HG03108 (cell line): ENCODE measurements around the gene PACRG.

Experiments used
- ATAC-seq: cut with Tn5 transposase; IDR thresholded peaks from one replicate; pipeline ENCODE4 v1.9.1; 2021; ENCODE audit warnings: moderate library complexity; ENCODE audit not compliant: unreplicated experiment

PACRG gene

DNA sequence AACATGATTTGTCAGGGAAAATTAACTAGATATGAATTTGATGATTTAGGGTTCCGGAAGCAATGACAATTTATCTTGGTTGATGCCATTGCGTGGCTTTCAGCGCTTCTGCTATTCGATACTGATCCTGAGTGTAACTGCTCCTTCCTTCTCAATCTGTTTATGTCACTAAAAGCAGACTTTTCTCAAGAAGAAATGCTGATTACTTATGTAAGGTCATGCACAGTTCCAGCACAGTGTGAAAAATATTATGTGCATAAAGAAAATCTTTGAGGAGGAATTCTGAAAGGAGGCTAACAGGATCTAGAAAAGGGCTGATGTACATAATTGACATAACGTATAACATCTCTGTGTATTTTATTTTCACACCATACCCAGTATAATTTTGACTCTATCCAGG, 336.6 kb downstream of the PACRG start:
- ATAC-seq = no peak

- no peak for ATAC-seq
Measured at GRCh38 chr6:163066200-163066599, 338.4 kb downstream of the PACRG start.

DNA sequence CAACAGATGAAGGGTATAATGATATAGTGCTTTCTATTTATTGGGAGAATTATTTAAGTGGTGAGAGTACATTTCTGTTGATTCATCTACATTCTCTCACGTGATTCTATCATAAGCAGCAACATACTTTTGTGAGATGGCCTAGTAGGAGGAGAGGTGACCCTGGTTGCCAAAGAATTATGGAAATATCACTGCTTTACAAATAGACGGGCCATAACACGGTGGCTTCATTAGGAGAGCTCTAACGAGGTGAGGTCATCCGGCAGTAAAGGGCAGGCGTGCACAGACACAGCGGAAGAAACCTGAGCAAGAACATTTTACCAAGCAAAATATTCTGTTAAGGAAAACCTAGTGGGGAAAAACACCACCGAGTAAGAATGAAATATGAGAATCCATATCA, 349.4 kb downstream of the PACRG start:
- no peak for ATAC-seq

- no peak for ATAC-seq
Measured at GRCh38 chr6:163078712-163079111, 350.9 kb downstream of the PACRG start.

DNA sequence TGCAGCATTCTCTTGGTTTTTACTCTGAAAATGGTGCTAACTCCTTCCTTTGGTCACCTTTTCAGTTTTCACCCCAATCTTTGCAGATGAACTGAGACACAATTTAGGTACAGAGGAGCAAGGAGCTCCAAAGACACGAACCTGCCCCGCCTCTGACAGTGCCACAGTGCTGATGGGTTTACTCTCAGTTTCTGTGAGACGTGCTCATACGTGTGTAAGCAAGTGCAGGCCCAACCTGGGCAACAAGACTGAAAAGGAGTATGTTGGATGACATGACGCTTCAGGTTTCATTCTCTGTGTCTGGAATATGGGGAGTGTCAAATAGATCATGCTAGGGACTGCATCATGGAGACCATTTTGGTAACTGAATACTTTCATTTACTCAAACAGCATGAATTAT, 352.5 kb downstream of the PACRG start:
- ATAC-seq = no peak

DNA sequence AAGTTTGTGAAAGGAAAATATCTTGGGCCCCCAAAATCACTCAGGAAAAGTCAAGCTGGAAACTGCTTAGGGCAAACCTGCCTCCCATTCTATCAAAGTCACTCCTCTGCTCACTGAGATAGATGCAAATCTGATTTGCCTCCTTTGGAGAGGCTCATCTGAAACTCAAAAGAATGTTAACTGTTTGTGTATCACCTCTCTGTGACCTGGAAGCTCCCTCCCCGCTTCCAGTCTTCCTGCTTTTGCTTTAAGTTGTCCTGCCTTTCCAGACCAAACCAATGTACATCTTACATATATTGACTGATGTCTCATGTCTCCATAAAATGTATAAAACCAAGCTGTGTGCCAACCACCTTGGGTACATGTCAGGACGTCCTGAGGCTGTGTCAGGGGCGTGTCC, 355.4 kb downstream of the PACRG start:
- no peak for ATAC-seq

GRCh38 chr6:163085426-163085825, 357.7 kb downstream of the PACRG start:
- no peak for ATAC-seq

- no peak for ATAC-seq
Measured at GRCh38 chr6:163085861-163086623, 358.3 kb downstream of the PACRG start.

GRCh38 chr6:163086624-163086920, 358.8 kb downstream of the PACRG start:
- no peak for ATAC-seq

DNA sequence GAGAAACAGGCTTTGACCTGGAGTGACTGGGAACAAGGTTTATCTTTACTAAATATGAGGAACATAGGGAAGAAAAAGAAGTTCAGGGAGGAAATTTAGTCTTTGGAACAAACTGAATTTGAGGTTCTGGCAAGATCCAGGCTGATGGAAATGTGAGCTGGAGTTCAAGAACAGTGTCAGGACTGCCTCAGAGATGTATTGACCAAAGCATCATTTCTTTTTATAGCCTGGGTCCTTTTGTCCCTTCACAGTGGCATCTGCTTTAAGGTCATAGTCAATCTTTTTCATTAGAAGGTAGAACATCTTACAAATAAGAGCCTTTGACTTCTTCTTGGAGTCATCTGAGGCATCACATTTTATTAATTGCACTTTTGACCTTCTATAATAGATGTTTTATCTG, 360.2 kb downstream of the PACRG start:
- no peak for ATAC-seq

GRCh38 chr6:163092876-163093275, 365.1 kb downstream of the PACRG start:
- ATAC-seq = no peak

- no peak for ATAC-seq
Measured at GRCh38 chr6:163094881-163095280, 367.1 kb downstream of the PACRG start.

DNA sequence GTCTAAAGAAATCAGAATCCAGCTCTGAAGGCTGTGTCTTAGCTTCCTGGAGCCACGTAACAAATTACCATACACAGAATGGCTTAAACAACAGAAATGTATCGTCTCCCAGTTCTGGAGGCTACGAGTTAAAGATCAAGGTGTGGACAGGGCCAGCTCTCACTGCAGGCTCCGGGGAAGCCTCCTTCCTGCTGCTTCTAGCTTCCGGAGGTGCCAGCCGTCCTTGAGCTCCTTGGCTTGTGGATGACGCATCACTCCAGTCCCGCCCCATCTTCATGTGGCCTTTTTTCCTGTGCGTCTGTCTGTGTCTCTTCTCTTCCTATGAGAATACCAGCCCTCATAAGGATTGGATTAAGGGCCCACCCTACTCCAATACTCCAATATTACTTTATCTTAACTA, 367.6 kb downstream of the PACRG start:
- ATAC-seq = no peak

GRCh38 chr6:163098827-163099479, 371.2 kb downstream of the PACRG start:
- ATAC-seq = no peak

DNA sequence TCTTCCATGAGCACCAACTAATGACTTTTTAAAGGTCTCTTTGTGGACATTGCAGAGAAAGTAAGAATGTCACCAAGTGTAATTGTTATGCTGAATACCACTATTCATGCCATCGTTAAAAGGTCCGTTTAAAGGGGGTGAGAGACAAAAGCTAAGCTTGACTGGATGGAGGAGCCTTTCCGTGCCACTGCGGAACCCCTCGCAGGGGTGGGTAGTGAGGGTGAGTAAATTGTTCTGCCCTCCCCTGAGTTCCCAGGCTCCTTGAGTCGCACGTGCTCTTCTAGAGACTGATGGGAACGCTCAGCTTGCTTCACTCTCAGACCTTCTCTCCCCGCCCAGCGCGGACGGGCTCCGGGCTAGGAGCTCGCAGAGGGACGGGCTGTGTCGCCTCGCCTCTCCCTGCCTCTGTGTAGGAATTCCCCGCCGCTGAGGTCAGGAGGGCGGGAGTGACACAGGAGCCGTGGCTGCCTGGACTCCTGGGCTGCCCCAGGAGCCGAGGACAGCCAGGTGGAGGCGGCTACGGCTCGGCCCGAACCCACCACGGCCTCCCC, 371.9 kb downstream of the PACRG start:
- ATAC-seq = no peak

DNA sequence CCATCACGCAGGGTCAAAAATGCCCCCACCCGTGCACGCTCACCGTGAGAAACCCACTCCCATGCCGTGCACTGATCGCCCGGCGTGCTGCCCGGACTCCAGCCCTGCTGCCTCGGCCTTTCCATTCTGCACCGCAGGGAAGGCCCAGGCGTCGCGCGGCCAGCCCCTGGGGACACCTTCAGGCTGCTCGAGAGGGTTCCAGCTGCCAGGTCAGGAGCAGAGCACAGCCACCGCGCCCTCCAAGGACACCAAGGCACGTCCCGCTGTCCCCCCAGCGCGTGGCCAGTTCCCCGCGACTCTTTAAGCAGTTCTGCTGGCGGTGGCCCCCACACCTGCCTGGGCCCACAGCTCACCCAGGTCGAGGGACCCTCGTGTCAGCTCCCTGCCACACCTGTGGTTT, 372.5 kb downstream of the PACRG start:
- no peak for ATAC-seq

- ATAC-seq = no peak
Measured at GRCh38 chr6:163113358-163113962, 385.7 kb downstream of the PACRG start.

DNA sequence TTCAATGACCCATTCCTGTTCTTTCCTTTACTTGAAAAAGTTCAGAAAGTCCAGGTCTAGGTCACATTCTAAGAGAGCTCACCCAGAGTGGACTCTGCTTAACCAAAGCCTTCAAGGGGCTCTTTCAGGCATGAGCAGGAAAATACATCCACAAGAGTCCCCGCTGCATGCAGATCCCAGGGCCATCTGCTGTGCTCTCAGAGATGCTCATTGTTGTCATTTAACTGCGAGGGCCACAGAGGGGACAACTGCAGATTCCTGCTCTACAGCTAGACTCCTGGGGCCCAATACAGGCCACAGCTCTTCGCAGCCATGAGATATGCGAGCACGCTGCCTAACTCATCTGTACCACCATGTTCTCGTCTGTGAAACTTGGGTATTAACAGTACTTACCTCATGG, 391.2 kb downstream of the PACRG start:
- no peak for ATAC-seq

- no peak for ATAC-seq
Measured at GRCh38 chr6:163120223-163120622, 392.4 kb downstream of the PACRG start.

GRCh38 chr6:163121270-163121669, 393.5 kb downstream of the PACRG start:
- no peak for ATAC-seq

DNA sequence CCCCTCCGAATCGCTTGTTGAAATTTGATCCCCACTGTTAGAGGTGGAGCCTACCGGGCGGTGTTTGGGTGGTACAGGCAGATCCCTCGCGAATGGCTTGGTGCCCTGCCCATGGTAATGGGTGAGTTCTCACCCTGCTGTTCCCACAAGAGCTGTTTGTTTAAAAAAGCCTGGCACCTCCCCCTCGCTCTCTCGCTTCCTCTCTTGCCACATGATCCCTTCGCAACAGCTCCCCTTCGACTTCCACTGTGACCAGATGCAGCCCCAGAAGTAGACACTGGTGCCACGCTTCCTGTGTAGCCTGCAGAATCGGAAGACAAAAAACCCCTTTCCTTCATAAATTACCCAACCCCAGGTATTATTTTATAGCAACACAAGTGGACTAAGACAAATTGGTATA, 394.6 kb downstream of the PACRG start:
- ATAC-seq = no peak

- no peak for ATAC-seq
Measured at GRCh38 chr6:163123098-163123497, 395.3 kb downstream of the PACRG start.
